ENCODE measurements around the gene OVAAL.

The OVAAL gene

DNA sequence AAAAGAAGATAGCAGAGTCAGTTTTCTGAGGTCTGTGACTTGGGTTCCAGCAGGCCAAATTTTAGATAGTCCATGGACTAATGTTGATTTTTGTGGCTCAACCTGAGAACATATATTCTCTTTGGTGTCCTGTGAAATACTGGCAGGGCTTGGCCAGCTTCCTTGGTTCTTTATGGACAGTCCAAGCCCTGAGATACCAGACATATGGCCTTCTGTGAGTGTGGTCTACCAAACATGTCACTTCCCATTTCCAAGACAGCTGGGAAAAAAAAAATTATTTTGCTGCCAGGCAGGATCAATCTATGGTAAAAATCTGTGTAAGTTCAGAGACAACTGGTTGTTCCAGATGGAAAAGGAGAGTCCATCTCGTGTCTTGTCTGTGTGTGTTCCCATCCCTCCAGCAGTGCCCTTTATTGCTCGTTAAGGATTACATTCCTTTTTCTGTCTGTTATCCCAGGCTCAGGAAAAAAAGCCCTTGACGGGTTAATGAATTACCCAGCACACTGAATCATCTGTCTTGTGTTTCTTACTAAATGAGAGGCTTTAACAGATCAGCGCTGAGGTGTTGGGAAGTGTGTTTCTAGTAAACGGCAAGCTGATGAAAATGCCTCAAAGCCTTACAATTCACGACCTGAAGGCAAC is 39.7 kb downstream of the OVAAL start:
- H3K27ac ChIP-seq (replicated peaks; ENCODE audit: low read length) = no peak overlapping the region
- WGBS, 2 donors (ENCODE audit: extremely low coverage in 2 of 2, insufficient read length in 2 of 2, insufficient replicate concordance in 1 of 2) = no CpG with 5 or more reads among the region's 6 CpGs

DNA sequence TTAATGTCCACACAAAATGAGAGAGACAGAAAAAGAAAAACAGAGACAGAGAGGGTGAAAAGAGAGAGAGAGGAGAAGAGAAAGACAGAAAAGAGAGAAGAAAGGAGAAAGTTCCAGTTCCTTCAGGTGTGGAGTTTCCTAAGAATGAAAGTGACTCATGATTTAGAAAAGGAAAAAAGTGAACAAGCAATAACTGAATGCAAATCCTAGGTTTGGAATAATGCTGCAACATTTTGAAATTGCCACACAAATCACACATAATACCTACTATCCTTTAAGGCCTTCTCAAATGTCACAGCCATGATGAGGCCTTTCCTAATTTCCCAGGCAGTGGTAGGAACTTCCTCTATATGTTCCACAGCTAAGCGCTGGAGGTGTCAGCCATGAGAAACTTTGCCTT is 41.6 kb downstream of the OVAAL start:
- no CpG with 5 or more reads among the region's 1 CpG for WGBS, 2 donors (ENCODE audit: extremely low coverage in 2 of 2, insufficient read length in 2 of 2, insufficient replicate concordance in 1 of 2)
- Histone ChIP-seq H3K14ac (ENCODE audit: low read length) (no peak overlapping the region), H3K4me2 (ENCODE audit: insufficient read depth, low read length, poor library complexity, severe bottlenecking) (no peak overlapping the region), H3K18ac (ENCODE audit: low read length) (no peak overlapping the region), H3K27ac (replicated peaks; ENCODE audit: low read length) (no peak overlapping the region), H4K91ac (ENCODE audit: low read depth, low read length, poor library complexity) (no peak overlapping the region), H3K4me3 (ENCODE audit: low read length in 2 of 2) (no peak overlapping the region), H3K36me3 (replicated peaks in 1 of 2; ENCODE audit: control insufficient read depth in 2 of 2, insufficient read depth in 2 of 2, low read length in 2 of 2) (no peaks in the 10 kb centered on the region), H2BK12ac (ENCODE audit: low read length) (no peak overlapping the region), H3K4ac (ENCODE audit: low read length) (no peak overlapping the region), H2BK120ac (ENCODE audit: low read depth, low read length) (no peak overlapping the region), H2BK5ac (ENCODE audit: low read length) (no peak overlapping the region), H3K27me3 (ENCODE audit: control insufficient read depth in 3 of 3, insufficient read depth in 3 of 3, low read depth in 1 of 3, low read length in 3 of 3) (peaks cover 0 to 4% (median 0%) of the 10 kb centered on the region in 3 experiments), H3K4me1 (ENCODE audit: control insufficient read depth in 2 of 2, insufficient read depth in 1 of 2, low read depth in 1 of 2, low read length in 2 of 2) (peaks cover 0 to 7% of the 10 kb centered on the region in 2 donors), H3K23ac (ENCODE audit: low read depth, low read length, poor library complexity) (no peak overlapping the region), H2BK15ac (ENCODE audit: low read length) (no peak overlapping the region), H2AK5ac (ENCODE audit: low read depth, low read length) (no peak overlapping the region), H3K9ac (ENCODE audit: low read depth, low read length, poor library complexity) (no peak overlapping the region), H3K79me1 (ENCODE audit: low read depth, low read length) (no peaks in the 10 kb centered on the region), H2AFZ (ENCODE audit: low read length) (no peak overlapping the region), H3K9me3 (replicated peaks in 1 of 2; ENCODE audit: control insufficient read depth in 2 of 2, insufficient read depth in 1 of 2, low read depth in 1 of 2, low read length in 2 of 2) (no peaks in the 10 kb centered on the region), H4K8ac (ENCODE audit: low read depth, low read length) (no peak overlapping the region)
- no peak for DNase-seq (ENCODE audit: low spot score)

More for the DNA sequence above, 39.7 kb downstream of the OVAAL start:
- no peaks in the 10 kb centered on the region for H3K9me3 ChIP-seq (replicated peaks in 1 of 2; ENCODE audit: control insufficient read depth in 2 of 2, insufficient read depth in 1 of 2, low read depth in 1 of 2, low read length in 2 of 2)
- no peak overlapping the region for H3K9ac ChIP-seq (ENCODE audit: low read depth, low read length, poor library complexity)
- H3K27me3 ChIP-seq (ENCODE audit: control insufficient read depth in 3 of 3, insufficient read depth in 3 of 3, low read depth in 1 of 3, low read length in 3 of 3) = peaks cover 0 to 4% (median 0%) of the 10 kb centered on the region in 3 experiments
- no peak overlapping the region for H2BK15ac ChIP-seq (ENCODE audit: low read length)
- no peak overlapping the region for H2BK5ac ChIP-seq (ENCODE audit: low read length)
- H3K4me2 ChIP-seq (ENCODE audit: insufficient read depth, low read length, poor library complexity, severe bottlenecking) = no peak overlapping the region
- H3K14ac ChIP-seq (ENCODE audit: low read length) = no peak overlapping the region
- no peak overlapping the region for H3K4ac ChIP-seq (ENCODE audit: low read length)
- no peak overlapping the region for H3K18ac ChIP-seq (ENCODE audit: low read length)
- DNase-seq (ENCODE audit: low spot score) = no peak
- H3K4me1 ChIP-seq (ENCODE audit: control insufficient read depth in 2 of 2, insufficient read depth in 1 of 2, low read depth in 1 of 2, low read length in 2 of 2) = peaks cover 8 to 13% of the 10 kb centered on the region in 2 donors
- H4K91ac ChIP-seq (ENCODE audit: low read depth, low read length, poor library complexity) = no peak overlapping the region
- no peak overlapping the region for H3K23ac ChIP-seq (ENCODE audit: low read depth, low read length, poor library complexity)
- H2AK5ac ChIP-seq (ENCODE audit: low read depth, low read length) = no peak overlapping the region
- H3K36me3 ChIP-seq (replicated peaks in 1 of 2; ENCODE audit: control insufficient read depth in 2 of 2, insufficient read depth in 2 of 2, low read length in 2 of 2) = no peaks in the 10 kb centered on the region
- H3K79me1 ChIP-seq (ENCODE audit: low read depth, low read length) = no peaks in the 10 kb centered on the region
- H2BK120ac ChIP-seq (ENCODE audit: low read depth, low read length) = no peak overlapping the region
- H4K8ac ChIP-seq (ENCODE audit: low read depth, low read length) = no peak overlapping the region
- no peak overlapping the region for H3K4me3 ChIP-seq (ENCODE audit: low read length in 2 of 2)
- no peak overlapping the region for H2BK12ac ChIP-seq (ENCODE audit: low read length)
- H2AFZ ChIP-seq (ENCODE audit: low read length) = peak overlapping the region; percentile 66

DNA sequence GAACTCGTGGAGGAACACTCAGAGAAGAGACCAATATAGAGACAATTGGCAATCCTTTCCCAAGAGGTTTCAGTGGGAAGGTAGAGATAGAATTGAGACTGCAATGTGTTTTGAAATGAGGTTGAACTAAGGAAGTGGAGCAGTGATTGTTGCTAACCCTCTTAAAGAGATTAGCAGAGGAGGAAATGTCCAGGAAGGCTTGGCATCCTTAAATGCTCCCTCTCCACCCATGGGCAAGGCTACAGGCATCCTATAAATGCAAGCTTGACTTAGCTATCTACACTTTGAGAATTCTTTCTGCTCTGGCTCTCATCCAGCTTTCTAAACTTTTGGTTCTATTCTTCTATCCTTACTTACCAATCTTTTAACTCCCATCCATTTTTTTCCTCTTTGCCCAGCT is 42.7 kb downstream of the OVAAL start:
- DNase-seq (ENCODE audit: low spot score) = no peak
- Histone ChIP-seq H3K4ac (ENCODE audit: low read length) (no peak overlapping the region), H3K36me3 (replicated peaks in 1 of 2; ENCODE audit: control insufficient read depth in 2 of 2, insufficient read depth in 2 of 2, low read length in 2 of 2) (no peaks in the 10 kb centered on the region), H3K4me3 (ENCODE audit: low read length in 2 of 2) (no peak overlapping the region), H2BK12ac (ENCODE audit: low read length) (no peak overlapping the region), H4K91ac (ENCODE audit: low read depth, low read length, poor library complexity) (no peak overlapping the region), H3K14ac (ENCODE audit: low read length) (no peak overlapping the region), H2BK120ac (ENCODE audit: low read depth, low read length) (no peak overlapping the region), H3K9me3 (replicated peaks in 1 of 2; ENCODE audit: control insufficient read depth in 2 of 2, insufficient read depth in 1 of 2, low read depth in 1 of 2, low read length in 2 of 2) (no peaks in the 10 kb centered on the region), H3K18ac (ENCODE audit: low read length) (no peak overlapping the region), H2BK5ac (ENCODE audit: low read length) (no peak overlapping the region), H3K4me1 (ENCODE audit: control insufficient read depth in 2 of 2, insufficient read depth in 1 of 2, low read depth in 1 of 2, low read length in 2 of 2) (peaks cover 8% of the 10 kb centered on the region in 2 donors), H4K8ac (ENCODE audit: low read depth, low read length) (no peak overlapping the region), H3K4me2 (ENCODE audit: insufficient read depth, low read length, poor library complexity, severe bottlenecking) (no peak overlapping the region), H3K9ac (ENCODE audit: low read depth, low read length, poor library complexity) (no peak overlapping the region), H2AFZ (ENCODE audit: low read length) (no peak overlapping the region), H2AK5ac (ENCODE audit: low read depth, low read length) (no peak overlapping the region), H3K23ac (ENCODE audit: low read depth, low read length, poor library complexity) (no peak overlapping the region), H3K27ac (replicated peaks; ENCODE audit: low read length) (no peak overlapping the region), H2BK15ac (ENCODE audit: low read length) (no peak overlapping the region), H3K27me3 (ENCODE audit: control insufficient read depth in 3 of 3, insufficient read depth in 3 of 3, low read depth in 1 of 3, low read length in 3 of 3) (peaks cover 0 to 4% (median 0%) of the 10 kb centered on the region in 3 experiments), H3K79me1 (ENCODE audit: low read depth, low read length) (no peaks in the 10 kb centered on the region)
- WGBS, 2 donors (ENCODE audit: extremely low coverage in 2 of 2, insufficient read length in 2 of 2, insufficient replicate concordance in 1 of 2) = no CpG with 5 or more reads among the region's 1 CpG

DNA sequence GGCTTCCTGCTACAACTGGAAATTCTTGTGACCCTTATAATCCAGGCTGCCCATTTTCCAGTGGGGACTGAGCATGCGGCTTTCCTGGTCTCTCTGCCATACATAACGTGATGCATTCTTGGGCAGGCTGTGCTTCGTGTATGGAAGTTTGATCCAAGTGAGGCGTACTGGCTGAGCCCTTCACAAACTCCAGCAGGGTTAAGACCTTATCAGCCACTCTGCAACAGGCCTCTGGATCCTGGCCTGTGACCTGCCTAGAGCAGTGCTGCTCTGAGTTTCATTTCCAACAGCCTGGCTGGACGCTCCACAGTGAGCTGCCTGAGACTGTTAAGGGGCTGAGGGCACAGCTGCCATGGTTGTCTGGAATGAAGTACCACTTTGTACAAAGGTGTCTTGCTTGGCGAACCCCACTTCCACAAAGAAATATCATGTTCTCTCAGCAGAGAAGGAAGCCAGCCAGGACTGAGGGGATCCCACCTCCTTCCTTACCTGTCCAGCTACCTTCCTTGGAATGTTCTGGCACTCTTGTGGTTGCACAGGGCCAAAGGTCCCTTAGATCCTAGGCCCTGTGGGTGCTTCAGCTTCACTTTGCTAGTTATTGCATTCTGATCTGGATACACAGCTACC is 44.6 kb downstream of the OVAAL start:
- WGBS, 2 donors (ENCODE audit: extremely low coverage in 2 of 2, insufficient read length in 2 of 2, insufficient replicate concordance in 1 of 2) = no CpG with 5 or more reads among the region's 6 CpGs
- no peaks in the 10 kb centered on the region for H3K36me3 ChIP-seq (replicated peaks in 1 of 2; ENCODE audit: control insufficient read depth in 2 of 2, insufficient read depth in 2 of 2, low read length in 2 of 2)
- no peak overlapping the region for H4K8ac ChIP-seq (ENCODE audit: low read depth, low read length)
- no peak overlapping the region for H2AK5ac ChIP-seq (ENCODE audit: low read depth, low read length)
- no peak overlapping the region for H2BK12ac ChIP-seq (ENCODE audit: low read length)
- H3K27ac ChIP-seq (replicated peaks; ENCODE audit: low read length) = no peak overlapping the region
- H2BK5ac ChIP-seq (ENCODE audit: low read length) = no peak overlapping the region
- H3K9ac ChIP-seq (ENCODE audit: low read depth, low read length, poor library complexity) = no peak overlapping the region
- peak overlapping the region; percentile 26 for H2AFZ ChIP-seq (ENCODE audit: low read length)
- H4K91ac ChIP-seq (ENCODE audit: low read depth, low read length, poor library complexity) = no peak overlapping the region
- no peak overlapping the region for H3K4ac ChIP-seq (ENCODE audit: low read length)
- no peak overlapping the region for H3K18ac ChIP-seq (ENCODE audit: low read length)
- no peak overlapping the region for H2BK120ac ChIP-seq (ENCODE audit: low read depth, low read length)
- H3K4me3 ChIP-seq (ENCODE audit: low read length in 2 of 2) = no peak overlapping the region
- H3K14ac ChIP-seq (ENCODE audit: low read length) = no peak overlapping the region
- no peak overlapping the region for H3K4me2 ChIP-seq (ENCODE audit: insufficient read depth, low read length, poor library complexity, severe bottlenecking)
- no peaks in the 10 kb centered on the region for H3K79me1 ChIP-seq (ENCODE audit: low read depth, low read length)
- no peak overlapping the region for H2BK15ac ChIP-seq (ENCODE audit: low read length)
- no peak overlapping the region for H3K23ac ChIP-seq (ENCODE audit: low read depth, low read length, poor library complexity)
- H3K9me3 ChIP-seq (replicated peaks in 1 of 2; ENCODE audit: control insufficient read depth in 2 of 2, insufficient read depth in 1 of 2, low read depth in 1 of 2, low read length in 2 of 2) = no peaks in the 10 kb centered on the region
- no peak for DNase-seq (ENCODE audit: low spot score)
- peaks cover 0 to 4% (median 0%) of the 10 kb centered on the region in 3 experiments for H3K27me3 ChIP-seq (ENCODE audit: control insufficient read depth in 3 of 3, insufficient read depth in 3 of 3, low read depth in 1 of 3, low read length in 3 of 3)
- peaks cover 6 to 10% of the 10 kb centered on the region in 2 donors for H3K4me1 ChIP-seq (ENCODE audit: control insufficient read depth in 2 of 2, insufficient read depth in 1 of 2, low read depth in 1 of 2, low read length in 2 of 2)

All from neuronal stem cell (in vitro differentiated cells).